ENCODE data around the gene RAP1GAP2.

DNA sequence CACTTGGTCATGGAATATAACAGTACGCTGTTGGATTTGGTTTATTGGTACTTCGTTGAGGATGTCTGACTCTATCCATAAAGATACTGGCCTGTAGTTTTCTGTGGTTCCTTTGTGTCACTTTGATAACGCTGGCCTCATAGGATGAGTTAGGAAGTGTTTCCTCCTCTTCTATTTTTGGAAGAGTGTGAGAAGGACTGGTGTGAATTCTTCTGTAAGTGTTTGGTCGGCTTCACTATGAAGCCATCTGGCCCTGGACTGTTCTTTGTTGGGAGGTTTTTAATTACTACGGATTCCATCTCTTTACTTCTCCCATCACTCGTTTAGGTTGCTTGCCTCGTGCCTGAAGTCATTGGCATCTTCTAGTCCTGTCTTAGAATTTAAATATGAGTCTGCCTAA, 149.9 kb downstream of the RAP1GAP2 start:
- TF ChIP-seq, protein P1, sequence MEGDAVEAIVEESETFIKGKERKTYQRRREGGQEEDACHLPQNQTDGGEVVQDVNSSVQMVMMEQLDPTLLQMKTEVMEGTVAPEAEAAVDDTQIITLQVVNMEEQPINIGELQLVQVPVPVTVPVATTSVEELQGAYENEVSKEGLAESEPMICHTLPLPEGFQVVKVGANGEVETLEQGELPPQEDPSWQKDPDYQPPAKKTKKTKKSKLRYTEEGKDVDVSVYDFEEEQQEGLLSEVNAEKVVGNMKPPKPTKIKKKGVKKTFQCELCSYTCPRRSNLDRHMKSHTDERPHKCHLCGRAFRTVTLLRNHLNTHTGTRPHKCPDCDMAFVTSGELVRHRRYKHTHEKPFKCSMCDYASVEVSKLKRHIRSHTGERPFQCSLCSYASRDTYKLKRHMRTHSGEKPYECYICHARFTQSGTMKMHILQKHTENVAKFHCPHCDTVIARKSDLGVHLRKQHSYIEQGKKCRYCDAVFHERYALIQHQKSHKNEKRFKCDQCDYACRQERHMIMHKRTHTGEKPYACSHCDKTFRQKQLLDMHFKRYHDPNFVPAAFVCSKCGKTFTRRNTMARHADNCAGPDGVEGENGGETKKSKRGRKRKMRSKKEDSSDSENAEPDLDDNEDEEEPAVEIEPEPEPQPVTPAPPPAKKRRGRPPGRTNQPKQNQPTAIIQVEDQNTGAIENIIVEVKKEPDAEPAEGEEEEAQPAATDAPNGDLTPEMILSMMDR (IDR thresholded peaks at IDR 0.05 in 4 of 5, conservative IDR thresholded peaks at IDR 0.05 in 1 of 5), result no peak
- TF ChIP-seq POLR2A (IDR thresholded peaks at IDR 0.05), result no peak

All from gastrocnemius medialis (tissue), 4 donors.